B cell (primary cell): ENCODE data around the gene ASTL. TPM values are rescaled to one million over a fixed set of nuclear protein-coding genes. Genes with fewer than 3 reads are reported as not detected.

ENCODE experiments used
- ATAC-seq: fragments of 200-7000 bp; cut with Tn5 transposase; one replicate; pipeline ENCODE4 v1.10.0; 2021; ENCODE audit warnings: low read depth, mild to moderate bottlenecking, moderate number of reproducible peaks, moderate library complexity
- CTCF ChIA-PET: fragments of 350-600 bp; sonication (Branson Sonifier 250); formaldehyde crosslinking; loops from one replicate; lab custom pipeline; 2021; ENCODE audit warnings: antibody characterized with exemption, inconsistent platforms; lab: Charles Lee
- POLR2A ChIA-PET: fragments of 350-600 bp; sonication (Branson Sonifier 250); formaldehyde crosslinking; loops from one replicate; lab custom pipeline; 2021; ENCODE audit warnings: antibody characterized with exemption; lab: Charles Lee
- DNase-seq: peaks from one replicate; pipeline ENCODE4 v3.0.0; 2013
- H2AFZ ChIP-seq: 2 replicates; pipeline ENCODE4 v1.6.1; 2012; ENCODE audit warnings: mild to moderate bottlenecking, low read depth, low read length; ENCODE audit not compliant: insufficient read depth, poor library complexity, severe bottlenecking
- H3K27ac ChIP-seq, 2 donors: 1 replicate in 1 of 2; 2 replicates in 1 of 2; pipeline ENCODE4 v1.5.1; 2012 to 2013; ENCODE audit warnings: low read length in 2 of 2, mild to moderate bottlenecking in 2 of 2, moderate library complexity in 1 of 2
- H3K27me3 ChIP-seq, 4 experiments: fragments of 200-600 bp in 1 of 4; sonication (generic) in 1 of 4; replicated peaks in 1 of 4; 1 replicate in 2 of 4; 2 replicates in 2 of 4; pipeline versions ENCODE4 v1.6.1 to v1.7.0; 2013 to 2016; ENCODE audit warnings: low read length in 3 of 4, mild to moderate bottlenecking in 2 of 4, mixed read lengths in 1 of 4, moderate library complexity in 1 of 4; ENCODE audit not compliant: insufficient read depth in 4 of 4, control insufficient read depth in 3 of 4; ENCODE audit errors: control extremely low read depth in 1 of 4
- H3K36me3 ChIP-seq, 2 experiments: replicated peaks in 1 of 2; 1 replicate in 1 of 2; 2 replicates in 1 of 2; pipeline versions ENCODE4 v1.6.1 to v1.7.1; 2013; ENCODE audit warnings: low read length in 1 of 2; ENCODE audit not compliant: insufficient read depth in 2 of 2, control insufficient read depth in 1 of 2; ENCODE audit errors: control extremely low read depth in 1 of 2, extremely low read depth in 1 of 2
- H3K4me1 ChIP-seq, 2 donors: fragments of 200-600 bp in 1 of 2; sonication (generic) in 1 of 2; 1 replicate in 1 of 2; 2 replicates in 1 of 2; pipeline versions ENCODE4 v1.5.1 to v1.6.1; 2013 to 2017; ENCODE audit warnings: low read length in 2 of 2; ENCODE audit not compliant: control insufficient read depth in 2 of 2, insufficient read depth in 2 of 2
- H3K4me2 ChIP-seq: replicated peaks from 2 replicates; pipeline ENCODE3; 2012; ENCODE audit warnings: mild to moderate bottlenecking, low read depth, low read length; ENCODE audit not compliant: poor library complexity, severe bottlenecking
- H3K4me3 ChIP-seq, 5 experiments: fragments of 200-600 bp in 1 of 5; sonication (generic) in 1 of 5; 1 replicate in 3 of 5; 2 replicates in 2 of 5; pipeline versions ENCODE4 v1.5.1 to v1.7.0; 2011 to 2016; ENCODE audit warnings: low read length in 4 of 5, mild to moderate bottlenecking in 4 of 5, low read depth in 2 of 5, control low read depth in 1 of 5, moderate library complexity in 1 of 5; ENCODE audit not compliant: insufficient read depth in 1 of 5; ENCODE audit errors: control extremely low read depth in 1 of 5, extremely low read depth in 1 of 5
- H3K79me2 ChIP-seq: fragments of 200-600 bp; sonication (generic); one replicate; pipeline ENCODE4 v1.6.0; 2016; ENCODE audit warnings: low read length; ENCODE audit not compliant: control insufficient read depth, insufficient read depth
- H3K9ac ChIP-seq: fragments of 200-600 bp; sonication (generic); 2 replicates; pipeline ENCODE4 v1.6.1; 2017; ENCODE audit warnings: mild to moderate bottlenecking, low read length, moderate library complexity
- H3K9me3 ChIP-seq, 3 donors: one replicate each; pipeline versions ENCODE4 v1.6.1 to v1.7.1; 2013; ENCODE audit warnings: low read length in 2 of 3; ENCODE audit not compliant: control insufficient read depth in 2 of 3, insufficient read depth in 1 of 3; ENCODE audit errors: control extremely low read depth in 1 of 3
- H4K20me1 ChIP-seq: 2 replicates; pipeline ENCODE4 v1.6.0; 2012; ENCODE audit warnings: mild to moderate bottlenecking, low read length; ENCODE audit not compliant: insufficient read depth, control insufficient read depth, poor library complexity, severe bottlenecking
- H3K27ac Mint-ChIP-seq: one replicate; pipeline ENCODE4 v1.8.0; 2021; ENCODE audit warnings: mixed read lengths
- H3K27me3 Mint-ChIP-seq: one replicate; pipeline ENCODE4 v1.8.0; 2021; ENCODE audit warnings: mixed read lengths
- H3K4me1 Mint-ChIP-seq: one replicate; pipeline ENCODE4 v1.8.0; 2021; ENCODE audit warnings: mixed read lengths
- H3K4me3 Mint-ChIP-seq: one replicate; pipeline ENCODE4 v1.8.0; 2021; ENCODE audit warnings: mixed read lengths
- H3K9me3 Mint-ChIP-seq: one replicate; pipeline ENCODE4 v1.8.0; 2022; ENCODE audit warnings: mixed read lengths; ENCODE audit not compliant: insufficient read depth
- EZH2 ChIP-seq: IDR thresholded peaks from 2 replicates; pipeline ENCODE4 v1.6.1; 2012; ENCODE audit warnings: borderline replicate concordance, low read depth, mild to moderate bottlenecking, moderate library complexity, low read length; ENCODE audit not compliant: insufficient read depth, poor library complexity, severe bottlenecking
- WGBS: methylation state at CpG from one replicate; pipeline ENCODE4 v1.1.5; 2013; ENCODE audit warnings: missing lambda C conversion rate; ENCODE audit not compliant: insufficient coverage; 5-methylcytosine and 5-hydroxymethylcytosine counted together
- intact Hi-C: fragments of 100-400 bp; cut with micrococcal nuclease; formaldehyde crosslinking; loops from one replicate; pipeline ENCODE4 v1.10.0; 2022
- polyA plus RNA-seq: library from polyadenylated mRNA; depleted of rRNA; stranded (reverse); fragments of >200 nt; gene quantifications from 2 replicates; pipeline ENCODE4 v1.2.3, GENCODE V29; 2012
- total RNA-seq, 2 donors: library from RNA; stranded (reverse); fragments of 120-200 nt in 1 of 2; gene quantifications; 1 replicate in 1 of 2; 2 replicates in 1 of 2; pipeline versions ENCODE4 v1.2.3 to v1.2.4, GENCODE V29; 2013 to 2022
- TF ChIP-seq, protein P1 (sequence below): fragments of 200-600 bp; IDR thresholded peaks from one replicate; pipeline ENCODE4 v1.8.0; 2022; ENCODE audit warnings: antibody characterized with exemption, mild to moderate bottlenecking

Gene ASTL
- total and polyA plus RNA-seq, 2 donors (not counting 1 experiment from before 2014, with no cell fraction given), result 0.15 to 0.59 TPM

GRCh38 chr2:96102596-96103186, 35.6 kb downstream of the ASTL start:
- H3K4me3 ChIP-seq, result no peak overlapping the region
- TF ChIP-seq, protein P1, sequence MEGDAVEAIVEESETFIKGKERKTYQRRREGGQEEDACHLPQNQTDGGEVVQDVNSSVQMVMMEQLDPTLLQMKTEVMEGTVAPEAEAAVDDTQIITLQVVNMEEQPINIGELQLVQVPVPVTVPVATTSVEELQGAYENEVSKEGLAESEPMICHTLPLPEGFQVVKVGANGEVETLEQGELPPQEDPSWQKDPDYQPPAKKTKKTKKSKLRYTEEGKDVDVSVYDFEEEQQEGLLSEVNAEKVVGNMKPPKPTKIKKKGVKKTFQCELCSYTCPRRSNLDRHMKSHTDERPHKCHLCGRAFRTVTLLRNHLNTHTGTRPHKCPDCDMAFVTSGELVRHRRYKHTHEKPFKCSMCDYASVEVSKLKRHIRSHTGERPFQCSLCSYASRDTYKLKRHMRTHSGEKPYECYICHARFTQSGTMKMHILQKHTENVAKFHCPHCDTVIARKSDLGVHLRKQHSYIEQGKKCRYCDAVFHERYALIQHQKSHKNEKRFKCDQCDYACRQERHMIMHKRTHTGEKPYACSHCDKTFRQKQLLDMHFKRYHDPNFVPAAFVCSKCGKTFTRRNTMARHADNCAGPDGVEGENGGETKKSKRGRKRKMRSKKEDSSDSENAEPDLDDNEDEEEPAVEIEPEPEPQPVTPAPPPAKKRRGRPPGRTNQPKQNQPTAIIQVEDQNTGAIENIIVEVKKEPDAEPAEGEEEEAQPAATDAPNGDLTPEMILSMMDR, result no peak
- no peak for TF ChIP-seq EZH2
- CTCF ChIA-PET, result interaction anchor here (1.0 to 1.5 kb wide), 3 partner anchors 9 to 15 kb away, joined by 3 to 4 read pairs (median 3); no protein-coding TSS in a partner anchor
- H2AFZ ChIP-seq, result no peak overlapping the region
- H3K9ac ChIP-seq, result no peak overlapping the region
- Mint-ChIP-seq H3K4me3 (no peak overlapping the region), H3K27me3 (peaks cover 1% of the 10 kb centered on the region), H3K27ac (no peak overlapping the region), H3K4me1 (no peaks in the 10 kb centered on the region), H3K9me3 (peaks cover 5% of the 10 kb centered on the region)
- intact Hi-C loops, result no loop called here
- no peak overlapping the region for H3K27ac ChIP-seq
- no peaks in the 10 kb centered on the region for H3K36me3 ChIP-seq
- no peak for DNase-seq
- no peaks in the 10 kb centered on the region for H4K20me1 ChIP-seq
- peaks cover 0 to 23% (median 11%) of the 10 kb centered on the region in 3 donors for H3K9me3 ChIP-seq
- H3K27me3 ChIP-seq, result no peaks in the 10 kb centered on the region
- no peaks in the 10 kb centered on the region for H3K4me1 ChIP-seq
- H3K79me2 ChIP-seq, result no peaks in the 10 kb centered on the region
- WGBS, result 99% methylated on average over 15 of the region's 15 CpGs
- POLR2A ChIA-PET, result no interaction called here
- H3K4me2 ChIP-seq, result no peak overlapping the region
- no peak for ATAC-seq

- intact Hi-C loops, result no loop called here
- DNase-seq (no peak), ATAC-seq (no peak)
- H3K4me1 ChIP-seq, result no peaks in the 10 kb centered on the region
- no peak overlapping the region for H3K9ac ChIP-seq
- peaks cover 5% of the 10 kb centered on the region for H3K9me3 Mint-ChIP-seq
- H3K27me3 Mint-ChIP-seq, result no peaks in the 10 kb centered on the region
- no peak overlapping the region for H2AFZ ChIP-seq
- H3K9me3 ChIP-seq, result peaks cover 0 to 16% (median 9%) of the 10 kb centered on the region in 3 donors
- no peak overlapping the region for H3K27ac Mint-ChIP-seq
- no peak overlapping the region for H3K4me3 Mint-ChIP-seq
- no peak for TF ChIP-seq EZH2
- TF ChIP-seq, protein P1, result no peak
- ChIA-PET CTCF (interaction anchor here (0.9 kb wide), 1 partner anchor 14 kb away, joined by 3 read pairs; no protein-coding TSS in a partner anchor), POLR2A (no interaction called here)
- no peak overlapping the region for H3K4me3 ChIP-seq
- H3K4me1 Mint-ChIP-seq, result no peaks in the 10 kb centered on the region
- WGBS, result 67% methylated on average over 1 of the region's 3 CpGs
- no peaks in the 10 kb centered on the region for H3K36me3 ChIP-seq
- H3K27ac ChIP-seq, result no peak overlapping the region
- no peaks in the 10 kb centered on the region for H3K27me3 ChIP-seq
- no peaks in the 10 kb centered on the region for H4K20me1 ChIP-seq
- no peaks in the 10 kb centered on the region for H3K79me2 ChIP-seq
- no peak overlapping the region for H3K4me2 ChIP-seq
These were observed 37.4 kb downstream of the ASTL start for GRCh38 chr2:96100893-96101304.
